Aorta (tissue), 5 donors: Measurements from ENCODE around the gene PFKP. TPM values are rescaled to one million over a fixed set of nuclear protein-coding genes. Genes with fewer than 3 reads are reported as not detected.

Experiments used
- ATAC-seq: fragments of 200-7000 bp; cut with Tn5 transposase; one replicate; pipeline ENCODE4 v1.9.1; 2022; ENCODE audit warnings: moderate library complexity; ENCODE audit not compliant: low FRiP score
- DNase-seq, 2 donors: peaks; one replicate each; pipeline ENCODE4 v3.0.0-alpha.2; 2020
- H3K27ac ChIP-seq, 2 donors: one replicate each; pipeline ENCODE4 v1.5.1; 2013; ENCODE audit warnings: low read length in 2 of 2, mild to moderate bottlenecking in 2 of 2, moderate library complexity in 2 of 2, control low read depth in 1 of 2, inconsistent platforms in 1 of 2, low read depth in 1 of 2
- H3K27me3 ChIP-seq, 2 donors: one replicate each; pipeline ENCODE4 v1.6.1; 2013; ENCODE audit warnings: control low read depth in 1 of 2, low read length in 1 of 2, mild to moderate bottlenecking in 1 of 2, moderate library complexity in 1 of 2; ENCODE audit not compliant: insufficient read depth in 2 of 2, control insufficient read depth in 1 of 2
- H3K36me3 ChIP-seq, 2 donors: one replicate each; pipeline ENCODE4 v1.6.1; 2013; ENCODE audit warnings: control low read depth in 1 of 2, low read length in 1 of 2, mild to moderate bottlenecking in 1 of 2; ENCODE audit not compliant: insufficient read depth in 2 of 2, control insufficient read depth in 1 of 2
- H3K4me1 ChIP-seq, 2 donors: one replicate each; pipeline ENCODE4 v1.6.1; 2013; ENCODE audit warnings: low read length in 2 of 2, control low read depth in 1 of 2, mild to moderate bottlenecking in 1 of 2, moderate library complexity in 1 of 2; ENCODE audit not compliant: insufficient read depth in 2 of 2, control insufficient read depth in 1 of 2
- H3K4me3 ChIP-seq, 2 donors: one replicate each; pipeline ENCODE4 v1.5.1; 2013; ENCODE audit warnings: low read length in 2 of 2, control low read depth in 1 of 2, mild to moderate bottlenecking in 1 of 2
- H3K9me3 ChIP-seq: one replicate; pipeline ENCODE4 v1.6.1; 2013; ENCODE audit warnings: mild to moderate bottlenecking, low read length; ENCODE audit not compliant: control insufficient read depth
- WGBS, 2 donors: extraction: QIAGEN DNeasy Blood & Tissue Kit; methylation state at CpG; one replicate each; pipeline ENCODE4 v1.1.7; 2013; 5-methylcytosine and 5-hydroxymethylcytosine counted together
- intact Hi-C, 2 donors: fragments of 100-400 bp; cut with DNase I; formaldehyde crosslinking; loops; one replicate each; pipeline versions ENCODE4 v1.14.2 to v1.15.0; 2022
- polyA plus RNA-seq, 2 donors: library from polyadenylated mRNA; stranded (reverse); fragments of 200-250 nt; gene quantifications; one replicate each; pipeline ENCODE4 v1.2.3, GENCODE V29; 2013
- total RNA-seq, 2 donors: library from RNA; stranded (reverse); fragmentation: NEBNext Ultra II Directional; extraction: Animal tissue kit (Norgen Biotek cat#: 25700); gene quantifications; one replicate each; pipeline ENCODE4 v1.2.1, GENCODE V29; 2021
- donor health status: healthy with polysubstance abuse.
- donor health status: Bipolar disorder and iron deficiency.
- donor health status: DM: no; HTN: no; CAD: no.
- donor health status: DM: no; HTN: no; CAD: no.
- donor health status: DM: yes; HTN: yes; CAD: no.

The PFKP gene
- total and polyA plus RNA-seq, 4 donors, result 40.3 to 167 (median 119) TPM

- H3K27me3 ChIP-seq, result no peaks in the 10 kb centered on the region
- H3K27ac ChIP-seq, result peak within 1 kb of the TSS; percentile 72
- no peaks in the 10 kb centered on the region for H3K4me1 ChIP-seq
- no peaks in the 10 kb centered on the region for H3K9me3 ChIP-seq
- DNase-seq (peak; percentile 99 to 100), ATAC-seq (peak; percentile 98)
- intact Hi-C loops, result no loop called here
- peak within 1 kb of the TSS; percentile 67 to 69 for H3K4me3 ChIP-seq
- peaks cover 0 to 5% of the 10 kb centered on the region in 2 donors for H3K36me3 ChIP-seq
- 0% methylated on average over 67 to 73 of the region's 73 CpGs for WGBS, 2 donors
These were observed 105.3 kb downstream of the PFKP start, which contains the start of gene PITRM1 for GRCh38 chr10:3172446-3173170. TSS of gene PITRM1 (minus strand) at chr10:3172782. CDS start at chr10:3172772, 10 bp downstream.

GRCh38 chr10:3173171-3173878 lies 106.0 kb downstream of the PFKP start:
- peak; percentile 45 for ATAC-seq

GRCh38 chr10:3178042-3178441 lies 110.7 kb downstream of the PFKP start:
- ATAC-seq, result no peak
- Histone ChIP-seq H3K4me3 (no peak overlapping the region), H3K4me1 (no peaks in the 10 kb centered on the region), H3K9me3 (no peaks in the 10 kb centered on the region), H3K27ac (no peak overlapping the region), H3K27me3 (no peaks in the 10 kb centered on the region), H3K36me3 (no peaks in the 10 kb centered on the region)
- 94 to 96% methylated on average over 5 of the region's 5 CpGs for WGBS, 2 donors
- intact Hi-C loops, result no loop called here
- no peak for DNase-seq

More at GRCh38 chr10:3173171-3173878, 106.0 kb downstream of the PFKP start:
- Histone ChIP-seq H3K4me3 (no peak overlapping the region), H3K4me1 (no peaks in the 10 kb centered on the region), H3K27ac (no peak overlapping the region), H3K36me3 (peaks cover 0 to 2% of the 10 kb centered on the region in 2 donors), H3K9me3 (no peaks in the 10 kb centered on the region), H3K27me3 (no peaks in the 10 kb centered on the region)
- intact Hi-C loops, result no loop called here
- DNase-seq, result peak in 1 of 2 donors; percentile 84
- WGBS, 2 donors, result 47% methylated on average over 23 to 26 of the region's 26 CpGs

- intact Hi-C loops, result no loop called here
- ATAC-seq (no peak), DNase-seq (no peak)
- Histone ChIP-seq H3K4me3 (no peak overlapping the region), H3K27me3 (no peaks in the 10 kb centered on the region), H3K36me3 (no peaks in the 10 kb centered on the region), H3K27ac (no peak overlapping the region), H3K4me1 (no peaks in the 10 kb centered on the region), H3K9me3 (peaks cover 1% of the 10 kb centered on the region)
- WGBS, 2 donors, result 84 to 88% methylated on average over 5 of the region's 5 CpGs
These were observed 111.8 kb downstream of the PFKP start for GRCh38 chr10:3179174-3179573.

- Histone ChIP-seq H3K27me3 (no peaks in the 10 kb centered on the region), H3K4me1 (no peaks in the 10 kb centered on the region), H3K9me3 (peaks cover 1% of the 10 kb centered on the region), H3K36me3 (no peaks in the 10 kb centered on the region), H3K4me3 (no peak overlapping the region), H3K27ac (no peak overlapping the region)
- intact Hi-C loops, result no loop called here
- DNase-seq (no peak), ATAC-seq (no peak)
- 89 to 91% methylated on average over 6 of the region's 6 CpGs for WGBS, 2 donors
These were observed 113.1 kb downstream of the PFKP start for GRCh38 chr10:3180355-3181025.

- no peak for DNase-seq
- no peaks in the 10 kb centered on the region for H3K4me1 ChIP-seq
- H3K27me3 ChIP-seq, result no peaks in the 10 kb centered on the region
- H3K4me3 ChIP-seq, result no peak overlapping the region
- WGBS, 2 donors, result 94 to 97% methylated on average over 6 of the region's 6 CpGs
- intact Hi-C loops, result no loop called here
- no peaks in the 10 kb centered on the region for H3K36me3 ChIP-seq
- no peak for ATAC-seq
- H3K27ac ChIP-seq, result no peak overlapping the region
- H3K9me3 ChIP-seq, result peaks cover 1% of the 10 kb centered on the region
These were observed 118.0 kb downstream of the PFKP start for GRCh38 chr10:3185386-3185785.

GRCh38 chr10:3186368-3186767 lies 119.0 kb downstream of the PFKP start:
- intact Hi-C loops, result no loop called here
- no peak overlapping the region for H3K27ac ChIP-seq
- no peak overlapping the region for H3K4me3 ChIP-seq
- WGBS, 2 donors, result 85 to 91% methylated on average over 6 of the region's 6 CpGs
- no peak for ATAC-seq
- H3K4me1 ChIP-seq, result no peaks in the 10 kb centered on the region
- H3K9me3 ChIP-seq, result peaks cover 1% of the 10 kb centered on the region
- no peaks in the 10 kb centered on the region for H3K27me3 ChIP-seq
- DNase-seq, result no peak
- no peaks in the 10 kb centered on the region for H3K36me3 ChIP-seq
